Ovary (tissue), 3 donors: ENCODE results near the gene KRTAP10-12.

ENCODE experiments used
- CTCF ChIP-seq, 3 donors: fragments of 450-650 bp in 2 of 3; fragments of 200-600 bp in 1 of 3; IDR thresholded peaks; one replicate each; pipeline versions ENCODE4 v1.5.1 to v1.8.0; 2016 to 2022; ENCODE audit warnings: antibody characterized with exemption in 3 of 3, mild to moderate bottlenecking in 1 of 3
- POLR2A ChIP-seq: fragments of 450-650 bp; IDR thresholded peaks from one replicate; pipeline ENCODE4 v1.6.1; 2017; ENCODE audit warnings: antibody characterized with exemption, mild to moderate bottlenecking, moderate library complexity
- donor health status: DM: no; HTN: no; CAD: no.

DNA sequence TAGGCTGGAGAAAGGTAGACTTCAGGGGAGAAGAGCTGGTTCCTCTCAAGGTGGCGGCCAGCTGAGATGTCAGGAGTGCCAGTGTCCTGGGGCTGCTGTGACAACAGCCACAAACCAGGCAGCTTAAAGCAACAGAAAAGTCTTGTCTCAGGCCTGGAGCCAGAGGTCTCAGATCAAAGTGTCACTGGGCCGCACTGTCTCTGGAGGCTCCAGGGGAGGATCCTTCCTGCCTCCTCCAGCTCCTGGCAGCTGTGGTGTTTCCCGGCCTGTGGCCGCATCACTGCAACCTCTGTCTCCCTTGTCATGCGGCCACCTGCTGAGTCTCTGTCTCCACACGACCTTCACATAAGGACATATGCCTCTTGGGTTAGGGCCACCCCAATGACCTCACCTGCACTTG, 38.8 kb downstream of the KRTAP10-12 start:
- TF ChIP-seq POLR2A, result no peak
- no peak for TF ChIP-seq CTCF (IDR thresholded peaks at IDR 0.05)
